Mammary epithelial cell (primary cell): ENCODE measurements around the gene HIKESHI.

Experiments
- CTCF ChIP-seq, 2 donors: IDR thresholded peaks in 1 of 2; conservative IDR thresholded peaks in 1 of 2; 2 replicates each; pipeline ENCODE4 v1.5.1; 2011 to 2012; ENCODE audit warnings: inconsistent platforms in 2 of 2, low read length in 2 of 2, mild to moderate bottlenecking in 2 of 2, control low read depth in 1 of 2, low read depth in 1 of 2; ENCODE audit not compliant: insufficient read depth in 1 of 2; ENCODE audit errors: extremely low read depth in 1 of 2
- EZH2 ChIP-seq: IDR thresholded peaks from 2 replicates; pipeline ENCODE4 v1.6.1; 2012; ENCODE audit warnings: low read length, inconsistent platforms, borderline replicate concordance

GRCh38 chr11:86261328-86261727 lies 40.7 kb upstream of the HIKESHI start:
- no peak for TF ChIP-seq CTCF (conservative IDR thresholded peaks at IDR 0.05 in 1 of 2, IDR thresholded peaks at IDR 0.05 in 1 of 2; ENCODE audit: extremely low read depth in 1 of 2, insufficient read depth in 1 of 2, low read depth in 1 of 2, low read length in 2 of 2)
- TF ChIP-seq EZH2, result no peak
